Right lobe of liver (tissue), 6 donors: ENCODE results near the gene TLX2. TPM values are rescaled to one million over a fixed set of nuclear protein-coding genes. Genes with fewer than 3 reads are reported as not detected.

ENCODE experiments used
- ATAC-seq, 4 donors: fragments of 200-7000 bp; cut with Tn5 transposase; one replicate each; pipeline ENCODE4 v1.9.1; 2020; ENCODE audit warnings: mild to moderate bottlenecking in 4 of 4, moderate library complexity in 4 of 4
- DNase-seq, 3 donors: peaks; one replicate each; pipeline ENCODE4 v3.0.0-alpha.2; 2020
- H3K27ac ChIP-seq, 3 donors: fragments of 200-600 bp; one replicate each; pipeline ENCODE4 v1.8.0; 2022
- H3K27me3 ChIP-seq, 2 donors: fragments of 200-600 bp; one replicate each; pipeline ENCODE4 v1.8.0; 2022
- H3K36me3 ChIP-seq, 4 donors: fragments of 200-600 bp; sonication (generic) in 1 of 4; one replicate each; pipeline versions ENCODE4 v1.5.1 to v1.8.0; 2017 to 2022; ENCODE audit warnings: control low read depth in 1 of 4
- H3K4me1 ChIP-seq, 4 donors: fragments of 200-600 bp; sonication (generic) in 1 of 4; one replicate each; pipeline versions ENCODE4 v1.5.1 to v1.8.0; 2017 to 2022; ENCODE audit warnings: control low read depth in 1 of 4
- H3K4me3 ChIP-seq, 3 donors: fragments of 200-600 bp; one replicate each; pipeline ENCODE4 v1.8.0; 2022
- H3K9me3 ChIP-seq, 4 donors: fragments of 200-600 bp; sonication (generic) in 1 of 4; one replicate each; pipeline versions ENCODE4 v1.5.1 to v1.8.0; 2017 to 2022; ENCODE audit warnings: control low read depth in 1 of 4
- CTCF ChIP-seq, 4 donors: fragments of 200-600 bp in 3 of 4; fragments of 450-650 bp in 1 of 4; IDR thresholded peaks; one replicate each; pipeline versions ENCODE4 v1.5.1 to v1.8.0; 2016 to 2022; ENCODE audit warnings: antibody characterized with exemption in 4 of 4, mild to moderate bottlenecking in 2 of 4
- POLR2A ChIP-seq: fragments of 450-650 bp; IDR thresholded peaks from one replicate; pipeline ENCODE4 v1.6.1; 2017; ENCODE audit warnings: antibody characterized with exemption, mild to moderate bottlenecking
- WGBS: methylation state at CpG from one replicate; pipeline ENCODE4 v1.1.6; 2018; ENCODE audit warnings: low coverage, low lambda C conversion rate; ENCODE audit not compliant: insufficient coverage; ENCODE audit errors: missing lambda C conversion rate; 5-methylcytosine and 5-hydroxymethylcytosine counted together
- intact Hi-C, 2 donors: fragments of 100-400 bp; cut with DNase I; formaldehyde crosslinking; loops; one replicate each; pipeline versions ENCODE4 v1.11.2 to v1.14.1; 2022
- total RNA-seq, 6 experiments: library from RNA; depleted of rRNA in 2 of 6; stranded (reverse); fragments of >200 nt in 2 of 6; fragmentation: NEBNext Ultra II Directional in 3 of 6; extraction: Animal tissue kit (Norgen Biotek cat#: 25700) in 3 of 6; gene quantifications; one replicate each; pipeline versions ENCODE4 v1.1.0 to v1.2.4, GENCODE V29; 2016 to 2023
- donor health status: DM: no; HTN: yes; CAD: no.
- donor health status: DM: no; HTN: no; CAD: no.
- donor health status: DM: no; HTN: no; CAD: no.
- donor health status: DM: no; HTN: yes; CAD: no.
- donor health status: DM: no; HTN: yes; CAD: no.

The TLX2 gene
- total RNA-seq, 6 experiments from 2014 or later, result not detected

DNA sequence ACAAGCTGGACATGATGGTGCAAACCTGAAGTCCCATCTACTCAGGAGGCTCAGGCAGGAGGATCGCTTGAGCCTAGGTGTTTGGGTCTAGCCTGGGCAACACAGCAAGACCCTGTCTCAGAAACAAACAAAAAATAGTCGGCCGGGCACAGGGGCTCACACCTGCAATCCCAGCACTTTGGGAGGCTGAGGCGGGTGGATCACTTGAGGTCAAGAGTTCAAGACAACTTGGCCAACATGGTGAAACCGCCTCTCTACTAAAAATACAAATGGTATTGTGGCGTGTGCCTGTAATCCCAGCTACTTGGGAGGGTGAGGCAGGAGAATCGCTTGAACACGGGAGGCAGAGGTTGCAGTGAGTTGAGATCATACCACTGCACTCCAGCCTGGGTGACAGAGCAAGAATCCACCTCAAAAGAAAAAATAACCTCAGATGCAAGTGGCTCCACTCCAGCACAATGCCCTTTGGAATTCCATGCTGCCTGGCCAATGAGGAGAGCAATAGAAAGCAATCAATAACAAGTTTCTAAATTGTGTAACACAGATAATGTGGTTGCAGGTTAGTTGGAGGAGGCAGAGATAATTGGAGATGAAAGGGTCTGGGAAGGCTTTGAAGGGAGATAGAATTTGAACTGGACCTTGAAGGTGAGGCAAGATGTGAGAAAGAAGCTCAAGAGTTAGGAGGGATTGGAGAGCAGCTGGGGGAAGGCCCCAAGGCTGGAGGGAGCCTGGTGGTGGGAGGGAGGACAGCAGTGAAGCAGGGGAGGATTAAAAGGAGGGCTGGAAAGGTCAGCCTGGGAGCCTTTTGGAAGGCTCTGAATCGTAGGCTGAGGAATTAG lies 25.4 kb upstream of the TLX2 start:
- no peaks in the 10 kb centered on the region for H3K27me3 ChIP-seq
- no peak for TF ChIP-seq CTCF (IDR thresholded peaks at IDR 0.05)
- no peak for TF ChIP-seq POLR2A
- peak; percentile 63 to 77 (median 70) for ATAC-seq
- H3K36me3 ChIP-seq, result peaks cover 0 to 40% (median 9%) of the 10 kb centered on the region in 4 donors
- no peaks in the 10 kb centered on the region for H3K9me3 ChIP-seq
- H3K4me1 ChIP-seq, result peaks cover 0 to 82% (median 32%) of the 10 kb centered on the region in 4 donors
- peak overlapping the region in 2 of 3 donors; percentile 23 to 47 for H3K4me3 ChIP-seq
- peak overlapping the region; percentile 22 to 79 (median 73) for H3K27ac ChIP-seq
- 50% methylated on average over 9 of the region's 9 CpGs for WGBS
- peak in 2 of 3 donors; percentile 71 to 87 for DNase-seq
- intact Hi-C loops, result loop anchor here in 1 of 2 donors (5.0 kb wide), 1 partner anchor 38 kb away; the partner anchor contains the start of genes AUP1, DQX1 and HTRA2

GRCh38 chr2:74489906-74490305 lies 24.3 kb upstream of the TLX2 start:
- intact Hi-C loops, result loop anchor here in 1 of 2 donors (5.0 kb wide), 1 partner anchor 37 kb away; the partner anchor contains the start of genes AUP1, DQX1 and HTRA2
- Histone ChIP-seq H3K4me3 (peak overlapping the region in 1 of 3 donors; percentile 47), H3K27ac (peak overlapping the region in 2 of 3 donors; percentile 73 to 79), H3K4me1 (peaks cover 0 to 83% (median 32%) of the 10 kb centered on the region in 4 donors), H3K9me3 (no peaks in the 10 kb centered on the region), H3K27me3 (no peaks in the 10 kb centered on the region), H3K36me3 (peaks cover 0 to 40% (median 9%) of the 10 kb centered on the region in 4 donors)
- DNase-seq (no peak), ATAC-seq (no peak)
- WGBS, result 100% methylated on average over 1 of the region's 9 CpGs
- no peak for TF ChIP-seq CTCF (IDR thresholded peaks at IDR 0.05)
- TF ChIP-seq POLR2A, result no peak

GRCh38 chr2:74491648-74492544 lies 22.4 kb upstream of the TLX2 start:
- Histone ChIP-seq H3K27me3 (no peaks in the 10 kb centered on the region), H3K4me3 (peak overlapping the region in 1 of 3 donors; percentile 21), H3K4me1 (peaks cover 0 to 74% (median 26%) of the 10 kb centered on the region in 4 donors), H3K9me3 (no peaks in the 10 kb centered on the region), H3K36me3 (peaks cover 0 to 32% (median 9%) of the 10 kb centered on the region in 4 donors), H3K27ac (peak overlapping the region in 2 of 3 donors; percentile 65 to 75)
- DNase-seq, result peak; percentile 75 to 88 (median 85)
- WGBS, result 53% methylated on average over 11 of the region's 12 CpGs
- peak; percentile 77 to 82 (median 80) for ATAC-seq
- TF ChIP-seq POLR2A, result no peak
- no peak for TF ChIP-seq CTCF (IDR thresholded peaks at IDR 0.05)
- intact Hi-C loops, result no loop called here

DNA sequence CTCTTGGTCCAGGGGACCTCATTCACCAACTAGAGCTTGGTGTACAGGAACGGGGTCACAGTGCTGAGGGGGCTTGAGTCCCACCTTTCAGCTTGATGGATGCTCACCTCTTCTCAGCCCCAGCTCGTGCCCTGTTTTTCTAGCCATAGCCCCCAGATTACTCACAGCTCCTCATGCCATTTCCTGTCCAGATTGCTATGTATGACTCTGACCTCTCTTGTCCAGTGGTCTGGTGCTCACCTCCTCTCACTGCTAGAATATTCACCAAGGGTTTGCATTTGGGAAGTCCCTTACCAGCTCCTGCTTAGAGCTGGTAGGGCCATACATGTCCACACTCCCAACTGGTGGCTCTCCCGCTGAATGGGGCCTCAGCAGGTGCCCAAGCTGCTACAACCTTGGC lies 20.7 kb upstream of the TLX2 start:
- TF ChIP-seq CTCF (IDR thresholded peaks at IDR 0.05) (no peak), POLR2A (no peak)
- H3K9me3 ChIP-seq, result no peaks in the 10 kb centered on the region
- no peak for DNase-seq
- H3K4me1 ChIP-seq, result peaks cover 0 to 75% (median 25%) of the 10 kb centered on the region in 4 donors
- H3K36me3 ChIP-seq, result peaks cover 0 to 32% (median 9%) of the 10 kb centered on the region in 4 donors
- H3K27me3 ChIP-seq, result no peaks in the 10 kb centered on the region
- no peak overlapping the region for H3K4me3 ChIP-seq
- WGBS, result 60% methylated on average over 1 of the region's 3 CpGs
- intact Hi-C loops, result no loop called here
- ATAC-seq, result no peak
- no peak overlapping the region for H3K27ac ChIP-seq
